Ishikawa (cell line): Measurements from ENCODE around the gene GH1.
"Not testable (repeated sequence)": the region's sequence is repeated elsewhere in the genome, so short reads cannot be mapped to it uniquely, and the experiment has no call there.

ENCODE experiments used
- CEBPB ChIP-seq: IDR thresholded peaks from 2 replicates; pipeline ENCODE4 v1.6.1; 2012
- CREB1 ChIP-seq: IDR thresholded peaks from 2 replicates; pipeline ENCODE4 v1.6.1; 2012; ENCODE audit warnings: low read depth
- EGR1 ChIP-seq: IDR thresholded peaks from 2 replicates; pipeline ENCODE4 v1.6.1; 2012
- EP300 ChIP-seq: IDR thresholded peaks from 2 replicates; pipeline ENCODE4 v1.6.1; 2012; ENCODE audit warnings: borderline replicate concordance
- FOXM1 ChIP-seq: IDR thresholded peaks from 2 replicates; pipeline ENCODE4 v1.6.1; 2012; ENCODE audit warnings: low read depth, borderline replicate concordance
- NFIC ChIP-seq: IDR thresholded peaks from 2 replicates; pipeline ENCODE4 v1.6.1; 2012
- RAD21 ChIP-seq: IDR thresholded peaks from 2 replicates; pipeline ENCODE4 v1.6.1; 2012; ENCODE audit warnings: low read depth
- TAF1 ChIP-seq: IDR thresholded peaks from 2 replicates; pipeline ENCODE4 v1.6.1; 2012; ENCODE audit warnings: low read depth, mild to moderate bottlenecking
- TCF12 ChIP-seq: IDR thresholded peaks from 2 replicates; pipeline ENCODE4 v1.6.1; 2012; ENCODE audit warnings: low read depth
- TEAD4 ChIP-seq: IDR thresholded peaks from 2 replicates; pipeline ENCODE4 v1.6.1; 2012
- YY1 ChIP-seq: IDR thresholded peaks from 2 replicates; pipeline ENCODE4 v1.6.1; 2012; ENCODE audit warnings: low read depth
- ZBTB7A ChIP-seq: IDR thresholded peaks from 2 replicates; pipeline ENCODE4 v1.6.1; 2012; ENCODE audit warnings: low read depth
- TF ChIP-seq, protein P1 (sequence below): IDR thresholded peaks from 2 replicates; pipeline ENCODE4 v1.6.1; 2012
- TF ChIP-seq, protein P2 (sequence below): IDR thresholded peaks from 2 replicates; pipeline ENCODE4 v1.6.1; 2012
- TF ChIP-seq, protein P3 (sequence below): IDR thresholded peaks from 2 replicates; pipeline ENCODE4 v1.6.1; 2012; ENCODE audit warnings: low read depth, mild to moderate bottlenecking

GH1 gene

DNA sequence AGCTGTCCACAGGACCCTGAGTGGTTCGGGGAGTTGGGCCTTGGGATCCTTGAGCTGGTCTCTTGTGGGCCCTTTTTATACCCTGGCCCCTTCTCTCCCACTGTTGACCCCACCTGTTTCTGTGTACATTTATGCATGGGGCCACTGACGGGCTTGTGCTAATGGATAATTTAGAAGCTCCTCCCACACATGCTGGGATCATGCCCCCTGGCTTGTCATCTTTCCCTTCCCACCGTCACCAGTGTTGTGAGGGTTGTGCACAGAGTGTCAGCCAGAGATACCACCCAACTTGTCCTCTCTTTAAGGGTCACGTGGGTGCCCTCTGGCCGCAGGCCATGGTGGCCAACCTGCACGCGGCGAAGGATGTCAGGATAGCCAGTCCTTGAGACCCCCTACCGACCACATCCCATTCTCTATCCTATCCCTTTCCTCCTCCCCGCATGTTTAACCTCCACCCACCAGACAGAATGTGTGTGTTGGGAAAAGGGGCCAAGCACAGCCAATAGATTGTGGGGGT, at the start of gene GH1:
GH1 (minus strand) TSS at position 51 of the 517 bp plus-strand sequence. CDS start 63 bp downstream, outside the sequence.
- not testable (repeated sequence) for TF ChIP-seq FOXM1, TCF12, CREB1

DNA sequence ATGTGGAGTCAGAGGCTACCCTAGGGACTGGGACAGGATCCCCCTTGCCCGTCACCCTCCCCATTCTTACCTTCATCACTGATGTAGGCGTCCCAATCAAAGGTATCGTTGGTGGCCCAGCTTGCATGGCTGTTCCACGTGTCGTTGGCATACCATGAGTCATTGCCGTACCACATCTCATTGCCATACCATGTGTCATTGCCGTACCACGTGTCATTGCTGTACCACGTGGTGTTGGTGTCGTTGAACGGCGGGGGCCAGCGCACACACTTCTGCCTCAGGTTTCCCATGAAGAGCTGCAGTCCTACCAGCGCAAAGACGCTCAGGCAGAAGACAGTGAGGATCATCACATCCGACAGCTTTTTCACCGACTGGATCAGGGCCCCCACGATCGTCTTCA, 49.3 kb upstream of the GH1 start:
- no peak for TF ChIP-seq YY1
- no peak for TF ChIP-seq EGR1
- TF ChIP-seq TEAD4 = no peak
- TF ChIP-seq RAD21 = no peak
- TF ChIP-seq, protein P1, sequence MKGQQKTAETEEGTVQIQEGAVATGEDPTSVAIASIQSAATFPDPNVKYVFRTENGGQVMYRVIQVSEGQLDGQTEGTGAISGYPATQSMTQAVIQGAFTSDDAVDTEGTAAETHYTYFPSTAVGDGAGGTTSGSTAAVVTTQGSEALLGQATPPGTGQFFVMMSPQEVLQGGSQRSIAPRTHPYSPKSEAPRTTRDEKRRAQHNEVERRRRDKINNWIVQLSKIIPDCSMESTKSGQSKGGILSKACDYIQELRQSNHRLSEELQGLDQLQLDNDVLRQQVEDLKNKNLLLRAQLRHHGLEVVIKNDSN = no peak
- TF ChIP-seq CREB1 = no peak
- TF ChIP-seq NFIC = no peak
- no peak for TF ChIP-seq CEBPB
- TF ChIP-seq EP300 = no peak
- TF ChIP-seq, protein P2, sequence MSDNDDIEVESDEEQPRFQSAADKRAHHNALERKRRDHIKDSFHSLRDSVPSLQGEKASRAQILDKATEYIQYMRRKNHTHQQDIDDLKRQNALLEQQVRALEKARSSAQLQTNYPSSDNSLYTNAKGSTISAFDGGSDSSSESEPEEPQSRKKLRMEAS = no peak
- TF ChIP-seq, protein P3, sequence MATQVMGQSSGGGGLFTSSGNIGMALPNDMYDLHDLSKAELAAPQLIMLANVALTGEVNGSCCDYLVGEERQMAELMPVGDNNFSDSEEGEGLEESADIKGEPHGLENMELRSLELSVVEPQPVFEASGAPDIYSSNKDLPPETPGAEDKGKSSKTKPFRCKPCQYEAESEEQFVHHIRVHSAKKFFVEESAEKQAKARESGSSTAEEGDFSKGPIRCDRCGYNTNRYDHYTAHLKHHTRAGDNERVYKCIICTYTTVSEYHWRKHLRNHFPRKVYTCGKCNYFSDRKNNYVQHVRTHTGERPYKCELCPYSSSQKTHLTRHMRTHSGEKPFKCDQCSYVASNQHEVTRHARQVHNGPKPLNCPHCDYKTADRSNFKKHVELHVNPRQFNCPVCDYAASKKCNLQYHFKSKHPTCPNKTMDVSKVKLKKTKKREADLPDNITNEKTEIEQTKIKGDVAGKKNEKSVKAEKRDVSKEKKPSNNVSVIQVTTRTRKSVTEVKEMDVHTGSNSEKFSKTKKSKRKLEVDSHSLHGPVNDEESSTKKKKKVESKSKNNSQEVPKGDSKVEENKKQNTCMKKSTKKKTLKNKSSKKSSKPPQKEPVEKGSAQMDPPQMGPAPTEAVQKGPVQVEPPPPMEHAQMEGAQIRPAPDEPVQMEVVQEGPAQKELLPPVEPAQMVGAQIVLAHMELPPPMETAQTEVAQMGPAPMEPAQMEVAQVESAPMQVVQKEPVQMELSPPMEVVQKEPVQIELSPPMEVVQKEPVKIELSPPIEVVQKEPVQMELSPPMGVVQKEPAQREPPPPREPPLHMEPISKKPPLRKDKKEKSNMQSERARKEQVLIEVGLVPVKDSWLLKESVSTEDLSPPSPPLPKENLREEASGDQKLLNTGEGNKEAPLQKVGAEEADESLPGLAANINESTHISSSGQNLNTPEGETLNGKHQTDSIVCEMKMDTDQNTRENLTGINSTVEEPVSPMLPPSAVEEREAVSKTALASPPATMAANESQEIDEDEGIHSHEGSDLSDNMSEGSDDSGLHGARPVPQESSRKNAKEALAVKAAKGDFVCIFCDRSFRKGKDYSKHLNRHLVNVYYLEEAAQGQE = no peak
- TF ChIP-seq ZBTB7A = no peak
- no peak for TF ChIP-seq TAF1
- no peak for TF ChIP-seq FOXM1

DNA sequence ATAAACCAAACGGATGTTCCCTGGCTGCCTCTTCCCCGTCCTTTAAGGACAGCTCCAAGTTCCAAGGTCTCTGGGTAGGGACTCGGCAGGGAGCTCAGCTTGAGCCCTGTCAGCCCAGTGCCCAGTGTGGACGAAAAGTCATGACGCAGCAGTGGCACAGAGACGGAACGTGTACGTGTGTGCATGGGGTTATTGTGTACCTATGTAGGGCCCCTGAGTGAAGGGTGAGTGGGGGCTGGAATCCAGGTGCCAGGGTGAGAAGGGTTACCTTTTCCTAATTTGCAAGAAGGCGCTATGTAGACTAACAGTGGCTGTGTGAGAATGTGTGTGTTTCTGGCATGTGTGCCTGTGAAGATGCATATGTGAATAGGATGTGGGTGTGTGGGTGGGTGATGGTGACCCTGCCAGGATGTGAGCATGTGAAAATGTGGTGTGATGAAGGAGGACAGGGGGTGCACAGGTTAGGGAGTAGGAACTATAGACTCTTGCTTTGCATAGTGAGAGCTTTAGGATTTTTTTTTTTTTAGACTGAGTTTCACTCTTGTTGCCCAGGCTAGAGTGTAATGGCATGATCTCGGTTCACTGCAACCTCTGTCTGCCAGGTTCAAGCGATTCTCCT, 48.1 kb upstream of the GH1 start:
- no peak for TF ChIP-seq TAF1
- no peak for TF ChIP-seq NFIC
- TF ChIP-seq, protein P3 = no peak
- TF ChIP-seq, protein P1 = no peak
- TF ChIP-seq, protein P2 = no peak
- TF ChIP-seq CEBPB = no peak
- no peak for TF ChIP-seq CREB1
- no peak for TF ChIP-seq YY1
- no peak for TF ChIP-seq TEAD4
- no peak for TF ChIP-seq RAD21
- TF ChIP-seq EP300 = no peak
- no peak for TF ChIP-seq ZBTB7A
- no peak for TF ChIP-seq EGR1
- no peak for TF ChIP-seq FOXM1
- no peak for TF ChIP-seq TCF12

DNA sequence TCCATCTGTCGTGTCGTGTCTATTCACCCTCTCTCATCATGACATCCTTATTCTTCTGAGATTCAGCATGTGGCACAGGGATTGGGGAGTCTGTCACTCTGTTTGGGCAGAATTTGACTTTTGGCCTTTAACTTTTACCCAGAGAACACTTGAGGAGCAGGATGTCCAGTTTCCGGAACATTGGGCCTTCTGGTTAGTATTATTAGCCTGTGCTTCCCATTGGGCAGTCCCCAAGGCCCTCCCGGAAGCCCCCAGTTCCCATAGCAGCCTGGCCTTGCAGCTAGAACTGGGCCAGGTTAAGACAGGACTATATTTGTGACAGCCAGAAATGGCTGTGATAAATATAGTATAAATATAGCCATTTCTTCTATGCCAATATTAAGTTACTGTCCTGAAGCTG, 44.5 kb upstream of the GH1 start:
- TF ChIP-seq CREB1 (no peak), YY1 (no peak), CEBPB (no peak), TEAD4 (no peak), EP300 (no peak), FOXM1 (no peak), TAF1 (no peak), NFIC (no peak), ZBTB7A (no peak)
- TF ChIP-seq, protein P1 = no peak
- TF ChIP-seq, protein P3 = no peak
- TF ChIP-seq, protein P2 = no peak
